H1 (cell line): Measurements from ENCODE around the gene EXT2. TPM values are rescaled to one million over a fixed set of nuclear protein-coding genes. Genes with fewer than 3 reads are reported as not detected.

ENCODE experiments used
- CTCF ChIA-PET: fragments of 300-600 bp; sonication (Branson Sonifier 250); formaldehyde crosslinking; loops from one replicate; lab custom pipeline; 2021; ENCODE audit not compliant: partially characterized antibody; lab: Charles Lee
- POLR2A ChIA-PET: fragments of 300-600 bp; sonication (Branson Sonifier 250); formaldehyde crosslinking; loops from one replicate; lab custom pipeline; 2021; ENCODE audit warnings: inconsistent platforms; ENCODE audit not compliant: partially characterized antibody; lab: Charles Lee
- DNase-seq, 2 experiments: peaks; one replicate each; pipeline versions ENCODE4 v3.0.0 to v3.0.0-alpha.2; 2010 to 2022; ENCODE audit warnings: low spot score in 2 of 2, low read depth in 1 of 2, mixed read lengths in 1 of 2
- FAIRE-seq: peaks from 2 replicates; lab custom pipeline; 2011; peaks lifted over from hg19 to GRCh38; lab: Jason Lieb, UNC
- H2AFZ ChIP-seq: 2 replicates; pipeline ENCODE4 v1.8.1; 2012; ENCODE audit warnings: low read length, inconsistent platforms
- H2AK5ac ChIP-seq: 2 replicates; pipeline ENCODE4 v1.6.1; 2013; ENCODE audit warnings: low read depth, low read length
- H2BK120ac ChIP-seq: replicated peaks from 2 replicates; pipeline ENCODE3; 2013; ENCODE audit warnings: low read depth, low read length, inconsistent platforms
- H2BK12ac ChIP-seq: 2 replicates; pipeline ENCODE4 v1.6.1; 2013; ENCODE audit warnings: low read depth, low read length
- H2BK15ac ChIP-seq: 2 replicates; pipeline ENCODE4 v1.6.1; 2013; ENCODE audit warnings: low read length
- H2BK20ac ChIP-seq: 2 replicates; pipeline ENCODE4 v1.6.1; 2013; ENCODE audit warnings: low read length
- H2BK5ac ChIP-seq: 2 replicates; pipeline ENCODE4 v1.6.1; 2013; ENCODE audit warnings: low read depth, low read length
- H3K14ac ChIP-seq: 2 replicates; pipeline ENCODE4 v1.6.1; 2013; ENCODE audit warnings: inconsistent platforms; ENCODE audit not compliant: insufficient read length
- H3K18ac ChIP-seq: 2 replicates; pipeline ENCODE4 v1.6.1; 2013; ENCODE audit warnings: low read length; ENCODE audit errors: extremely low read depth
- H3K23ac ChIP-seq: 2 replicates; pipeline ENCODE4 v1.6.1; 2013; ENCODE audit warnings: inconsistent platforms; ENCODE audit not compliant: insufficient read length
- H3K23me2 ChIP-seq: 2 replicates; pipeline ENCODE4 v1.6.1; 2013; ENCODE audit warnings: low read depth, low read length
- H3K27ac ChIP-seq: 2 replicates; pipeline ENCODE4 v1.6.1; 2011; ENCODE audit warnings: low read depth, low read length, inconsistent platforms
- H3K27me3 ChIP-seq, 4 experiments: replicated peaks in 1 of 4; 1 replicate in 1 of 4; 2 replicates in 3 of 4; pipeline versions ENCODE4 v1.6.1 to v1.8.1; 2011 to 2013; ENCODE audit warnings: low read length in 3 of 4, mild to moderate bottlenecking in 3 of 4, inconsistent platforms in 2 of 4, mixed read lengths in 2 of 4, moderate library complexity in 1 of 4; ENCODE audit not compliant: control insufficient read depth in 3 of 4, insufficient read depth in 3 of 4; ENCODE audit errors: extremely low read depth in 1 of 4
- H3K36me3 ChIP-seq, 4 experiments: 2 replicates each; pipeline versions ENCODE4 v1.6.1 to v1.8.1; 2011 to 2013; ENCODE audit warnings: mild to moderate bottlenecking in 4 of 4, low read length in 3 of 4, moderate library complexity in 2 of 4, control low read depth in 1 of 4, inconsistent platforms in 1 of 4; ENCODE audit not compliant: insufficient read depth in 4 of 4, control insufficient read depth in 2 of 4
- H3K4ac ChIP-seq: replicated peaks from 2 replicates; pipeline ENCODE3; 2013; ENCODE audit warnings: low read length, low read depth, mixed read lengths, inconsistent platforms; ENCODE audit not compliant: insufficient read length
- H3K4me1 ChIP-seq, 4 experiments: replicated peaks in 1 of 4; 1 replicate in 1 of 4; 2 replicates in 3 of 4; pipeline versions ENCODE4 v1.6.1 to v1.8.1; 2011 to 2013; ENCODE audit warnings: low read length in 3 of 4, inconsistent platforms in 2 of 4, mixed read lengths in 1 of 4; ENCODE audit not compliant: insufficient read depth in 4 of 4, control insufficient read depth in 3 of 4
- H3K4me2 ChIP-seq, 2 experiments: 2 replicates each; pipeline versions ENCODE4 v1.6.1 to v1.8.1; 2011 to 2013; ENCODE audit warnings: low read depth in 2 of 2, low read length in 2 of 2, control low read depth in 1 of 2, inconsistent platforms in 1 of 2, mild to moderate bottlenecking in 1 of 2; ENCODE audit not compliant: insufficient read depth in 1 of 2
- H3K4me3 ChIP-seq, 4 experiments: fragments of 200-600, 300-600 bp in 1 of 4; sonication (generic), shearing (Covaris generic), sonication (Bioruptor Twin) in 1 of 4; 2 replicates each; pipeline versions ENCODE4 v1.5.1 to v1.8.1; 2011 to 2016; ENCODE audit warnings: low read length in 4 of 4, low read depth in 3 of 4, control low read depth in 2 of 4, inconsistent platforms in 2 of 4, mild to moderate bottlenecking in 2 of 4, mixed read lengths in 1 of 4, moderate library complexity in 1 of 4; ENCODE audit not compliant: insufficient read depth in 2 of 4; ENCODE audit errors: extremely low read depth in 1 of 4
- H3K56ac ChIP-seq: replicated peaks from 2 replicates; pipeline ENCODE3; 2013; ENCODE audit warnings: low read depth, mild to moderate bottlenecking, mixed read lengths, low read length, inconsistent platforms; ENCODE audit not compliant: insufficient read length
- H3K79me1 ChIP-seq: 2 replicates; pipeline ENCODE4 v1.6.1; 2013; ENCODE audit warnings: low read depth, low read length, control low read depth
- H3K79me2 ChIP-seq, 2 experiments: 2 replicates each; pipeline versions ENCODE4 v1.6.1 to v1.8.1; 2012 to 2013; ENCODE audit warnings: low read length in 2 of 2, mild to moderate bottlenecking in 2 of 2, inconsistent platforms in 1 of 2; ENCODE audit not compliant: insufficient read depth in 2 of 2, control insufficient read depth in 1 of 2
- H3K9ac ChIP-seq, 4 experiments: replicated peaks in 1 of 4; 1 replicate in 1 of 4; 2 replicates in 3 of 4; pipeline versions ENCODE4 v1.6.1 to v1.8.1; 2011 to 2013; ENCODE audit warnings: low read depth in 3 of 4, low read length in 3 of 4, control low read depth in 2 of 4, mild to moderate bottlenecking in 2 of 4, moderate library complexity in 2 of 4, inconsistent platforms in 1 of 4; ENCODE audit errors: extremely low read depth in 1 of 4
- H3K9me3 ChIP-seq, 2 experiments: 2 replicates each; pipeline versions ENCODE4 v1.6.1 to v1.8.1; 2012 to 2013; ENCODE audit warnings: mild to moderate bottlenecking in 2 of 2, moderate library complexity in 2 of 2, control low read depth in 1 of 2, inconsistent platforms in 1 of 2, low read depth in 1 of 2, low read length in 1 of 2, mixed read lengths in 1 of 2; ENCODE audit not compliant: insufficient read depth in 2 of 2
- H4K20me1 ChIP-seq, 2 experiments: replicated peaks in 1 of 2; 2 replicates each; pipeline versions ENCODE3 to v1.8.1; 2011 to 2013; ENCODE audit warnings: inconsistent platforms in 2 of 2, low read length in 2 of 2, mild to moderate bottlenecking in 1 of 2; ENCODE audit not compliant: insufficient read depth in 2 of 2, control insufficient read depth in 1 of 2
- H4K5ac ChIP-seq: 2 replicates; pipeline ENCODE4 v1.6.1; 2013; ENCODE audit warnings: low read length, low read depth, mixed read lengths, inconsistent platforms; ENCODE audit not compliant: insufficient read length
- H4K8ac ChIP-seq: 2 replicates; pipeline ENCODE4 v1.8.0; 2013; ENCODE audit warnings: mild to moderate bottlenecking, moderate library complexity, low read length, inconsistent platforms; ENCODE audit not compliant: insufficient read depth; ENCODE audit errors: extremely low read depth
- H4K91ac ChIP-seq: replicated peaks from 2 replicates; pipeline ENCODE3; 2013; ENCODE audit warnings: low read length, mixed read lengths, inconsistent platforms; ENCODE audit not compliant: insufficient read length
- ASH2L ChIP-seq: fragments of 200-600, 300-600 bp; sonication (generic); IDR thresholded peaks from one replicate; pipeline ENCODE4 v1.7.1; 2017; ENCODE audit warnings: low read length
- BRCA1 ChIP-seq: IDR thresholded peaks from 2 replicates; pipeline ENCODE4 v1.6.1; 2012; ENCODE audit warnings: low read depth, low read length, improper control_type of control experiment
- CTBP2 ChIP-seq: IDR thresholded peaks from 2 replicates; pipeline ENCODE4 v1.7.0; 2011; ENCODE audit warnings: borderline replicate concordance, mild to moderate bottlenecking, moderate library complexity, mixed read lengths, low read length; ENCODE audit not compliant: insufficient read depth, insufficient read length
- EGR1 ChIP-seq: IDR thresholded peaks from 2 replicates; pipeline ENCODE4 v1.6.1; 2011; ENCODE audit warnings: low read depth, low read length, borderline replicate concordance
- EP300 ChIP-seq, 2 experiments: IDR thresholded peaks; 1 replicate in 1 of 2; 2 replicates in 1 of 2; pipeline ENCODE4 v1.6.1; 2011 to 2012; ENCODE audit warnings: low read depth in 2 of 2, low read length in 2 of 2, mild to moderate bottlenecking in 2 of 2, borderline replicate concordance in 1 of 2, inconsistent platforms in 1 of 2, moderate library complexity in 1 of 2
- EZH2 ChIP-seq: fragments of 200-600 bp; sonication (generic); IDR thresholded peaks from 2 replicates; pipeline ENCODE4 v1.7.1; 2012; ENCODE audit warnings: low read depth, mild to moderate bottlenecking, moderate library complexity, low read length, inconsistent platforms; ENCODE audit not compliant: severe bottlenecking
- KDM5A ChIP-seq: fragments of 200-600 bp; IDR thresholded peaks from 2 replicates; pipeline ENCODE4 v1.7.1; 2012; ENCODE audit warnings: mild to moderate bottlenecking, low read length, inconsistent platforms, mixed read lengths
- NRF1 ChIP-seq: IDR thresholded peaks from 2 replicates; pipeline ENCODE4 v1.6.1; 2011; ENCODE audit warnings: mild to moderate bottlenecking, low read depth, low read length, improper control_type of control experiment
- RAD21 ChIP-seq, 2 experiments: IDR thresholded peaks in 1 of 2; conservative IDR thresholded peaks in 1 of 2; 2 replicates each; pipeline ENCODE4 v1.6.1; 2011; ENCODE audit warnings: low read depth in 2 of 2, low read length in 2 of 2, improper control_type of control experiment in 1 of 2, inconsistent platforms in 1 of 2, mild to moderate bottlenecking in 1 of 2, moderate library complexity in 1 of 2
- SIX5 ChIP-seq: IDR thresholded peaks from 2 replicates; pipeline ENCODE4 v1.6.1; 2011; ENCODE audit warnings: mild to moderate bottlenecking, low read depth, low read length
- SP2 ChIP-seq: IDR thresholded peaks from 2 replicates; pipeline ENCODE4 v1.6.1; 2012; ENCODE audit warnings: mild to moderate bottlenecking, low read length, inconsistent platforms
- TAF7 ChIP-seq: optimal IDR thresholded peaks from 2 replicates; pipeline ENCODE3; 2011; ENCODE audit warnings: low read depth, mild to moderate bottlenecking, inconsistent platforms, low read length, moderate library complexity, borderline replicate concordance
- WGBS, 2 experiments: shearing (Covaris generic) in 1 of 2; methylation state at CpG; one replicate each; pipeline versions ENCODE4 v1.1.6 to v1.1.7; 2013 to 2015; ENCODE audit warnings: low lambda C conversion rate in 2 of 2, mixed read lengths in 2 of 2, inconsistent platforms in 1 of 2, low coverage in 1 of 2, missing lambda C conversion rate in 1 of 2; ENCODE audit not compliant: insufficient replicate concordance in 2 of 2, insufficient coverage in 1 of 2, insufficient read length in 1 of 2; ENCODE audit errors: extremely low coverage in 1 of 2, missing lambda C conversion rate in 1 of 2; 5-methylcytosine and 5-hydroxymethylcytosine counted together
- polyA plus RNA-seq, 7 experiments: library from polyadenylated mRNA; depleted of rRNA in 3 of 7; stranded (reverse) in 5 of 7; unstranded in 2 of 7; fragments of >200 nt in 5 of 7; fragments of 200-250 nt in 2 of 7; gene quantifications; 1 replicate in 5 of 7; 2 replicates in 1 of 7; 4 replicates in 1 of 7; pipeline versions ENCODE4 v1.2.1 to v1.2.3, GENCODE V29; 2011 to 2013; ENCODE audit warnings: missing spikeins in 2 of 7, mixed read lengths in 2 of 7
- total RNA-seq: library from RNA; stranded (reverse); fragmentation: NEBNext Ultra II Directional; extraction: Animal tissue kit (Norgen Biotek cat#: 25700); gene quantifications from 2 replicates; pipeline ENCODE4 v1.2.1, GENCODE V29; 2021

Gene EXT2
- total and polyA plus RNA-seq, 2 of the 8 experiments (the other 6 are each of a cell fraction or from before 2014, with no cell fraction given): 29.8 to 42.8 TPM

DNA sequence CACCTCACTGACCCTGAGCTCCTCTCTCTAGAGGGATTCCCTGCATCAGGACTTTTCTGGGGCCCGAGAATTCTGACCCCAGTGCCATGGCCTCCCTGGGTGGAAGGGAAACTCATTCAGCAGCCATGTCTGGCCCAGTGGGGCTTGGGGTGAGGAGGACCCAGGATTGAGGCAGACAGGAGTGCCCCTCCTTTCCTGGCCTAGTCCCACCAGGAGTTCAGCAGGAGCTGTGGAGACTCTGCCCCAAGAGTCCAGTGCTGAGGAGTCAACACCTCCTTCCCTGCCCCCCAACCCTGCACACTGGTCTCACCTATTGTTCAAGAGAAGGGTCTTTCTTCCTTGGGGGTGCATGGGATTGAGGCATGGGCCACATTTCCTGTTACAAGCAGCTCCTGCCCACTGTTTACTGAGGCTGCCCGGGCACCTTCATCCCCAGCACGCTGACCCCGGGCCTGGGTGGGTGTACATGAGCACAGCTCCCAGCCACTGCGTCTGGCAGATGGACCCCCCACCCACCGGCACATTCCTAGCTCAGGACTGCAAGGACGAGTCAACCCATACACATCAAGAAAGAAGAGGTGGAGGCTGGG lies 180.6 kb downstream of the EXT2 start:
- no peak overlapping the region for H3K14ac ChIP-seq
- H3K79me2 ChIP-seq: no peaks in the 10 kb centered on the region
- H3K27ac ChIP-seq: no peak overlapping the region
- TF ChIP-seq EZH2 (no peak), NRF1 (no peak), EGR1 (no peak), SIX5 (no peak), CTBP2 (no peak), KDM5A (no peak), EP300 (IDR thresholded peaks at IDR 0.05; ENCODE audit: borderline replicate concordance in 1 of 2, low read depth in 2 of 2, low read length in 2 of 2) (no peak), SP2 (no peak), ASH2L (no peak), TAF7 (no peak), RAD21 (IDR thresholded peaks at IDR 0.05 in 1 of 2, conservative IDR thresholded peaks at IDR 0.05 in 1 of 2; ENCODE audit: low read depth in 2 of 2, low read length in 2 of 2) (no peak), BRCA1 (no peak)
- H4K91ac ChIP-seq: no peak overlapping the region
- POLR2A ChIA-PET: no interaction called here
- no peak overlapping the region for H3K4ac ChIP-seq
- H2BK5ac ChIP-seq: no peak overlapping the region
- H3K79me1 ChIP-seq: no peaks in the 10 kb centered on the region
- H3K4me3 ChIP-seq: no peak overlapping the region
- no peaks in the 10 kb centered on the region for H3K4me1 ChIP-seq
- no peak overlapping the region for H3K23ac ChIP-seq
- no peak overlapping the region for H2AFZ ChIP-seq
- peak overlapping the region; percentile 72; the same call in 1 of the 2 replicates for H4K8ac ChIP-seq
- 84% methylated on average over 7 of the region's 7 CpGs; no CpG with 5 or more reads in 1 of the 2 experiments for WGBS, 2 experiments
- H3K9ac ChIP-seq: no peak overlapping the region
- no peak for DNase-seq
- no peak overlapping the region for H2BK120ac ChIP-seq
- H2BK20ac ChIP-seq: no peak overlapping the region
- no peak overlapping the region for H3K56ac ChIP-seq
- H3K27me3 ChIP-seq: no peaks in the 10 kb centered on the region
- no peak overlapping the region for H2AK5ac ChIP-seq
- H3K4me2 ChIP-seq: no peak overlapping the region
- no peaks in the 10 kb centered on the region for H3K36me3 ChIP-seq
- no peak overlapping the region for H3K18ac ChIP-seq
- H3K23me2 ChIP-seq: peaks cover 6% of the 10 kb centered on the region; the same call in 1 of the 2 replicates
- no peak overlapping the region for H2BK15ac ChIP-seq
- no peak for FAIRE-seq
- H3K9me3 ChIP-seq: no peaks in the 10 kb centered on the region
- H4K5ac ChIP-seq: no peak overlapping the region
- CTCF ChIA-PET: interaction anchor here (0.5 to 2.3 kb wide), 7 partner anchors 10 to 182 kb away, joined by 3 to 13 read pairs (median 4); no protein-coding TSS in a partner anchor
- no peak overlapping the region for H2BK12ac ChIP-seq
- H4K20me1 ChIP-seq: no peaks in the 10 kb centered on the region
